Measurements from ENCODE around the gene BOD1.

The BOD1 gene

DNA sequence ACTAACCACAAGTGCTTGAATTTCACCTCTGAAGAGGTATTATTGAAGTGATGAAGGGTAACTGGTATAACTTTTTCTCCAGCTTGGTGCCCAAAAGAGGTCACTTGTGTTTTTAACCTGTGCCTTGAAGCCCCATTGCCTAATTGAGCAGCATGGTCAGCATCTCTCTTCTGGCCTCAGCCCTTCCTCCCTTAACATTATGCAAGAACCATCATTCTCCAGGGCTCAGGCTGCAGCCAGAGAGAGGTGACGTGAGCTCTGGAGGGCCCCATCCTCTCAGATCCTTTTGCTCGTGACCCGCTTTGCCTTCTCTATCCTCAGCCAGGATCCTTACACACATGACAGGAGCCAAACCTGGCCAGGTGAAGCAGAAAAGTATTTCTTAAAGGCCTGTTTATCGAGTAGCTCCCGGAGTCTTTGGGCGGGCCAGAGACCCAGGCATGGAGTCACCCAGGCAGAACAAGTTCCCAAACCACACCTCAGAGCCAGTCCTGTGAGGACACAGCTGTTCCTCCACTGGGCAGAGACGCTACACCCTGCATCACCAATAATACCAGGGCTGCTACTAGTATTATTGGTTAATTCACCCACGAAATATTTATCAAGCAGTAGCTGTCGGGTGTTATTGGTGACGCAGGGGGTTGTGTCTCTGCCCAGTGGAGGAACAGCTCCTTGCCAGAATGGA lies 29.6 kb upstream of the BOD1 start:
- no peak for DNase-seq (ENCODE audit: extremely low read depth, low read depth)
- TF ChIP-seq, protein P1, sequence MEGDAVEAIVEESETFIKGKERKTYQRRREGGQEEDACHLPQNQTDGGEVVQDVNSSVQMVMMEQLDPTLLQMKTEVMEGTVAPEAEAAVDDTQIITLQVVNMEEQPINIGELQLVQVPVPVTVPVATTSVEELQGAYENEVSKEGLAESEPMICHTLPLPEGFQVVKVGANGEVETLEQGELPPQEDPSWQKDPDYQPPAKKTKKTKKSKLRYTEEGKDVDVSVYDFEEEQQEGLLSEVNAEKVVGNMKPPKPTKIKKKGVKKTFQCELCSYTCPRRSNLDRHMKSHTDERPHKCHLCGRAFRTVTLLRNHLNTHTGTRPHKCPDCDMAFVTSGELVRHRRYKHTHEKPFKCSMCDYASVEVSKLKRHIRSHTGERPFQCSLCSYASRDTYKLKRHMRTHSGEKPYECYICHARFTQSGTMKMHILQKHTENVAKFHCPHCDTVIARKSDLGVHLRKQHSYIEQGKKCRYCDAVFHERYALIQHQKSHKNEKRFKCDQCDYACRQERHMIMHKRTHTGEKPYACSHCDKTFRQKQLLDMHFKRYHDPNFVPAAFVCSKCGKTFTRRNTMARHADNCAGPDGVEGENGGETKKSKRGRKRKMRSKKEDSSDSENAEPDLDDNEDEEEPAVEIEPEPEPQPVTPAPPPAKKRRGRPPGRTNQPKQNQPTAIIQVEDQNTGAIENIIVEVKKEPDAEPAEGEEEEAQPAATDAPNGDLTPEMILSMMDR (IDR thresholded peaks at IDR 0.05; ENCODE audit: low read depth, low read length), result no peak

DNA sequence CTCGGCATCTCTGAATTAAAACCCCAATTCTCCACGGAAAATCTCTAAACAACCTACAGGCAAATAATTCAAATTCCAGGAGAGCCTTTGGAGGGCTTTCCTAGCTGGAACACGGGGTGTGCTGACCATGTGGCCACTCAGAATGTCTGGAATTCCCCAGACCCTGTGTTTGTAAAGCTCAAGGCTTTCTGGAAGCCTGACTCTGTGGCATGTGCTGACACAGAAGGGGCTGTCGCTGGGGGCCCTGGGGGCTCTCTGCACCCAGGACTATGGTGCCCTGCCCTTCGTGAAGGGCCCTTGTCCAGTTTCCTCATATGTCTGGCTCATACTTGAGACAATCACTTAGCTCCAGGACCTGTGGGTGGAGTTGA lies 29.0 kb upstream of the BOD1 start:
- TF ChIP-seq, protein P1 (IDR thresholded peaks at IDR 0.05; ENCODE audit: low read depth, low read length), result no peak
- DNase-seq (ENCODE audit: extremely low read depth, low read depth), result no peak

DNA sequence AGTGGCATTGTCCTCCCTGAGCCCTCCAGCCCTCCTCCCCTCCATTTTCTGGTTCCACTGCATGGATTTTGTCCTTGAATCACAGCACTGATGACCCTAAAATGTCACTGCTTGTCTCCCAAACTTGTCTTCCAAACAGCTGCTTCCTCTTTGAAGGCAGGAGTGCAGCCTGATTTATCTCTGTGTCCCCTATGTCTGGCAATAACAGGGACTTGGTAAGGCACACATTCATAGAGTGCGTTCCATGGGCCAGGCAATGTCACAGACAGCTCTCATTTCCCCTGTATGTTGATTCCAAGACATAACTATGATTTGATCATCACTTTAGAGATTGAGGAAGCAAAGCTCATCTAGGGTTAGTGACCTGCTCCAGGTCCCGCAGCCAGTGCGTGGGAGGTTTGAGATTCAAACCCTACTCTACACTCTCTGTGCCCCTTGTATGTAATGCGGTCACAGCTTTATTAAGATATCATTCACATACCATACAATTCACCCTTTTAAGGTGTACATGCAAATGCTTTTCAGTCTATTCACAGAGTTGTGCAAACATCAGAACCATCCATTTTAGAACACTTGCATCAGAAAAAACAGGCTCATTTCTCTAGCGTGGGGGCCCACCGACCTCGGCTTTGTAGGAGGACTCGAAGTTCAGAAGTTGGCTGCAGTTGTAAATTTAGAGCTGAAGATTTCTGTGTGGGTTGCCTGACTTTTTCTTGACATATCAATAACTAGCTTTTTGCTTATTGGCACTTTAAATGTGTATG lies 28.4 kb upstream of the BOD1 start:
- TF ChIP-seq, protein P1 (IDR thresholded peaks at IDR 0.05; ENCODE audit: low read depth, low read length), result no peak

DNA sequence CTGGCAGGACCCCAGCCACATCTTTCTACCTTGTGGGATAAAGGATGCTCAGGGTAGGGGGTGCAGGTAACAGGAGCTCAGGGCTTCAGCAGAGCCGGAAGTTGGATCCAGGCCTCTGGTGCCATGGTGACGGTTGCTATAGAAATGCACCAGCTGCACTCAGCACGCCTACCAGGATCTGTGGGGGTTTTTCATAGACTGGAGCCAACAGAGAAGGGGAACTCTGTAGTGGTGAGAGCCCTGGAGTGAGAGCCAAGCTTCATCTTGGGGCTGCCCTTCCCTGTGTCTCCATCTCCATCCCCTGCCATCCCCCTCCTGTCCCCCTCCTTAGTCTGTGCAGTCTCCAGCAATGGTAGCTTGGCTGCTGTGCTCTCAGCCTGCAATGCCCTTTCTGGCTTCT lies 27.5 kb upstream of the BOD1 start:
- DNase-seq (ENCODE audit: extremely low read depth, low read depth), result no peak
- TF ChIP-seq, protein P1 (IDR thresholded peaks at IDR 0.05; ENCODE audit: low read depth, low read length), result no peak

More for the DNA sequence above, 28.4 kb upstream of the BOD1 start:
- DNase-seq (ENCODE audit: extremely low read depth, low read depth), result no peak

DNA sequence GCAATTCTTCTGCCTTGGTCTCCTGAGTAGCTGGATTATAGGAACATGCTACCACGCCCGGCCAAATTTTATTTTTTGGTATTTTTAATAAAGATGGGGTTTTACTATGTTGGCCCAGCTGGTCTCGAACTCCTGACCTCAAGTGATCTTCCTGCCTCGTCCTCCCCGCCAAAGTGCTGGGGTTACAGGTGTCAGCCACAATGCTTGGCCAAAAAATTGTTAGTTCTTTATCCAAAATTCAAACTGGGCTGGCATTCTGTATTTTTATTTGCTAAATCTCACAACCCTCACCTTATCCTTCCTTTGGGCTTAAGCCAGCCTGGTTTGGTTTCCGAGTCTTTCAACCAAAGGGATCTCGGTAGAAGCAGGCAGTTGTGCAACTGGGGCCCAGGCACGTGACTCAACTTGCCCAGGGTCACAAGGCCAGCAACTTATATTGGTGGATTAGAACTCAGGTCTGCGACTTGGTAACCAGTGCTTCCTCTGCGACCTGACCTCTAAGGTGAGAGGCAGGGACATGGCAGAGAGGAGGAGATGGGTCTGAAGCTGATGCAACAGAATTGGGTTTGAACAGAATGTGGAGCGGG lies 26.5 kb upstream of the BOD1 start:
- no peak for DNase-seq (ENCODE audit: extremely low read depth, low read depth)
- TF ChIP-seq, protein P1 (IDR thresholded peaks at IDR 0.05; ENCODE audit: low read depth, low read length), result no peak

DNA sequence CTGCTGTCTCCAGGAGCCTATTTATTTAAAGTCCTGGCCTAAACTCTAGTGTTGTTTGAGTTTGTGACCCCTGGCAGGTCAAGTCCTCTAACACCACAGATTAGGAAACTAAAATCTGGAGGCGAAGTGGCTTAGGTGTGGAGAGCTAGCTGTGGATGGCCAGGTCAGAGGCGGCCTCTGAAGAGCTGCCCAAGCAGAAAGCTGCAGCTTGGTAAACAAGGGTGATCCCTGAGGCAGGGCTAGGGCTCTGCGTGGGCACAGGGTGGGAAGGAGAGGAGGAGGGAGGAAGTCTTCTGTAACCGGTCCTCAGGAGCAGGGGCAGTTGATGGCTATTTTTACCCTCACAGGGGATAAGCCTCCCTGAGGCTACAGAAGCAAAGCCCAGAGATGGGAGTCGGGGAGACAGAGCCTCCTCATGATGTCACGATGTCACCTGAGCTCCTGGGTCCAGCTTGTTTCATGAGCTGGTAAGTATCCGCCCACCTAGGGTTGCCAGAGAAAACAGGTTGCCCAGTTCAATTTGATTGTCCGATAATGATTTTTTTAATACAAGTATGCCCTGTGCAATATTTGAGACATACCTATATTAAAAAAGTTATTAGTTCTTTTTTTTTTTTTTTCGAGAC lies 25.9 kb upstream of the BOD1 start:
- TF ChIP-seq, protein P1 (IDR thresholded peaks at IDR 0.05; ENCODE audit: low read depth, low read length), result no peak
- no peak for DNase-seq (ENCODE audit: extremely low read depth, low read depth)

All from AG09319 (cell line).